Chondrocyte (in vitro differentiated cells): ENCODE data around the gene NHEJ1. TPM values are rescaled to one million over a fixed set of nuclear protein-coding genes. Genes with fewer than 3 reads are reported as not detected.

ENCODE experiments used
- DNase-seq: peaks from one replicate; pipeline ENCODE4 v3.0.0; 2021; ENCODE audit warnings: mixed read lengths, low spot score
- H3K27ac Mint-ChIP-seq: one replicate; pipeline ENCODE4 v1.8.0; 2021; ENCODE audit warnings: mild to moderate bottlenecking, moderate library complexity, mixed read lengths; ENCODE audit not compliant: unreplicated experiment
- H3K27me3 Mint-ChIP-seq: 2 replicates; pipeline ENCODE4 v1.8.0; 2021; ENCODE audit warnings: low read depth, mixed read lengths
- H3K36me3 Mint-ChIP-seq: 2 replicates; pipeline ENCODE4 v1.8.0; 2021; ENCODE audit warnings: low read depth, mixed read lengths
- H3K4me1 Mint-ChIP-seq: 2 replicates; pipeline ENCODE4 v1.8.0; 2021; ENCODE audit warnings: low read depth, mild to moderate bottlenecking, mixed read lengths
- H3K4me3 Mint-ChIP-seq: one replicate; pipeline ENCODE4 v1.8.0; 2021; ENCODE audit warnings: mild to moderate bottlenecking, moderate library complexity, mixed read lengths; ENCODE audit not compliant: unreplicated experiment
- H3K9me3 Mint-ChIP-seq: 2 replicates; pipeline ENCODE4 v1.8.0; 2021; ENCODE audit warnings: low read depth, mixed read lengths
- CTCF ChIP-seq: fragments of 200-600 bp; sonication (generic); IDR thresholded peaks from 2 replicates; pipeline ENCODE4 v1.5.0; 2021; ENCODE audit warnings: antibody characterized with exemption, mild to moderate bottlenecking, moderate library complexity
- total RNA-seq: library from RNA; stranded (reverse); gene quantifications from 3 replicates; pipeline ENCODE4 v1.2.1, GENCODE V29; 2021

The NHEJ1 gene
- total RNA-seq, 1 donor from 2014 or later = 13.3 TPM

GRCh38 chr2:219041252-219041651 lies 119.4 kb downstream of the NHEJ1 start, which contains the start of gene CFAP65:
TSS of gene CFAP65 (minus strand) at chr2:219041516. CDS start at chr2:219039048, 2,468 bp downstream.
- peaks cover 58% of the 10 kb centered on the region for H3K27me3 Mint-ChIP-seq
- no peak for TF ChIP-seq CTCF
- H3K4me3 Mint-ChIP-seq = peak within 1 kb of the TSS; percentile 74
- peaks cover 6% of the 10 kb centered on the region for H3K4me1 Mint-ChIP-seq
- DNase-seq = no peak
- no peak within 1 kb of the TSS for H3K27ac Mint-ChIP-seq
- H3K36me3 Mint-ChIP-seq = no peaks in the 10 kb centered on the region
- no peaks in the 10 kb centered on the region for H3K9me3 Mint-ChIP-seq

- no peak for DNase-seq
- H3K4me1 Mint-ChIP-seq = peaks cover 6% of the 10 kb centered on the region
- no peak overlapping the region for H3K27ac Mint-ChIP-seq
- no peak for TF ChIP-seq CTCF
- no peak overlapping the region for H3K4me3 Mint-ChIP-seq
- H3K9me3 Mint-ChIP-seq = no peaks in the 10 kb centered on the region
- peaks cover 74% of the 10 kb centered on the region for H3K27me3 Mint-ChIP-seq
- no peaks in the 10 kb centered on the region for H3K36me3 Mint-ChIP-seq
Measured at GRCh38 chr2:219038600-219038999, 122.0 kb downstream of the NHEJ1 start.

GRCh38 chr2:219037783-219038499 lies 122.7 kb downstream of the NHEJ1 start:
- no peaks in the 10 kb centered on the region for H3K9me3 Mint-ChIP-seq

GRCh38 chr2:219035942-219036341 lies 124.7 kb downstream of the NHEJ1 start:
- DNase-seq = no peak
- peaks cover 68% of the 10 kb centered on the region for H3K27me3 Mint-ChIP-seq
- no peak for TF ChIP-seq CTCF
- H3K4me3 Mint-ChIP-seq = no peak overlapping the region
- H3K4me1 Mint-ChIP-seq = peaks cover under 1% of the 10 kb centered on the region
- H3K36me3 Mint-ChIP-seq = no peaks in the 10 kb centered on the region
- no peak overlapping the region for H3K27ac Mint-ChIP-seq
- H3K9me3 Mint-ChIP-seq = no peaks in the 10 kb centered on the region

More at GRCh38 chr2:219037783-219038499, 122.7 kb downstream of the NHEJ1 start:
- no peak for TF ChIP-seq CTCF
- H3K4me1 Mint-ChIP-seq = peaks cover 6% of the 10 kb centered on the region
- H3K36me3 Mint-ChIP-seq = no peaks in the 10 kb centered on the region
- DNase-seq = no peak
- H3K27me3 Mint-ChIP-seq = peaks cover 75% of the 10 kb centered on the region
- H3K4me3 Mint-ChIP-seq = no peak overlapping the region
- no peak overlapping the region for H3K27ac Mint-ChIP-seq

- Mint-ChIP-seq H3K9me3 (no peaks in the 10 kb centered on the region), H3K27me3 (peaks cover 60% of the 10 kb centered on the region)
Measured at GRCh38 chr2:219034823-219035222, 125.8 kb downstream of the NHEJ1 start.

More at GRCh38 chr2:219034823-219035222, 125.8 kb downstream of the NHEJ1 start:
- H3K27ac Mint-ChIP-seq = no peak overlapping the region
- DNase-seq = no peak
- TF ChIP-seq CTCF = no peak
- H3K4me3 Mint-ChIP-seq = no peak overlapping the region
- H3K4me1 Mint-ChIP-seq = no peaks in the 10 kb centered on the region
- no peaks in the 10 kb centered on the region for H3K36me3 Mint-ChIP-seq
